SK-N-SH (cell line): Measurements from ENCODE around the gene MED29.

Experiments used
- CTCF ChIP-seq: fragments of 200-600 bp; sonication (generic); IDR thresholded peaks from 2 replicates; pipeline ENCODE4 v1.6.1; 2017; ENCODE audit warnings: antibody characterized with exemption, mild to moderate bottlenecking, moderate library complexity
- POLR2AphosphoS5 ChIP-seq: IDR thresholded peaks from 2 replicates; pipeline ENCODE4 v1.6.1; 2012; ENCODE audit warnings: low read depth, low read length
- RCOR1 ChIP-seq: fragments of 150-350 bp; IDR thresholded peaks from 2 replicates; pipeline ENCODE4 v1.6.1; 2017; ENCODE audit warnings: antibody characterized with exemption, low read length
- SIN3A ChIP-seq: IDR thresholded peaks from 2 replicates; pipeline ENCODE4 v1.6.1; 2012; ENCODE audit warnings: low read depth, mild to moderate bottlenecking, low read length, moderate library complexity, borderline replicate concordance
- TF ChIP-seq, protein P1 (sequence below): IDR thresholded peaks from 2 replicates; pipeline ENCODE4 v1.4.0; 2012; ENCODE audit warnings: low read depth

DNA sequence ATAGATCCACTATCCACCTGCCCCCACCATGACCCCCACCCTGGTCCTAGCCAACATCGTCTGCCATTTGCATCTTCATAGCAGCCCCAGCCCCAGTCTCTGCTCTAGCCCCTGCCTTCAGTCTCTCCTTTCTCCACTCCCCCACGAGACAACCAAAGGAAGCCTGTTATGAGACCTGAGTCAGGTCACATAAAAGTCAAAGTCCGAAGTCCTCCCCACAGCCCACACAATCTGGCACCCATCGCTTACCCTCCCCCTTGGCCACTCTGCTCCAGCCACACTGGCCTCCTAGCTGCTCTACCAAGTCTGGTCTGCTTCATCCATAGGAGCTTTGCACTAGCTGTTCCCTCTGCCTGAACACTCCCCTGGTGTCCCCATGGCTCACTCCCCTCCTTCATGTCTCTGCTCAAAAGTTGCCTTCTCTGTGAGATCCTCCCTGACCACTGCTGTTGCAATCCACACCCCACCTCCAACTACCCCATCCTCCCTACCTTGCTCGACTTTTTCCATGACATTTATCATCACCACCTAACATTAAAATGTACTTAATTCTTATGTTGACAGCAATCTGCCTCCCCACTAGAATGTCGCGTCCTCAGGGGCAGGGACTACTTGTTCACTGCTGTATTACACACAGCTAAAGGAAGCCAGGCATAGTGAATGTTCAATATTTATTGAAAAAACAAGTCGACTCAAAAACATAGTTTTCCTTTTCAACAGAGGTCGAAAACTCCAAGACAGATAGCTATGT lies 20.1 kb downstream of the MED29 start:
- TF ChIP-seq RCOR1 (no peak), POLR2AphosphoS5 (no peak), CTCF (no peak), SIN3A (no peak)
- TF ChIP-seq, protein P1, sequence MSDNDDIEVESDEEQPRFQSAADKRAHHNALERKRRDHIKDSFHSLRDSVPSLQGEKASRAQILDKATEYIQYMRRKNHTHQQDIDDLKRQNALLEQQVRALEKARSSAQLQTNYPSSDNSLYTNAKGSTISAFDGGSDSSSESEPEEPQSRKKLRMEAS: no peak
